ENCODE data around the gene NBEA. TPM values are rescaled to one million over a fixed set of nuclear protein-coding genes. Genes with fewer than 3 reads are reported as not detected.

Gene NBEA
- total RNA-seq, 1 experiment from 2014 or later: 4.1 TPM

- H3K79me2 ChIP-seq (ENCODE audit: insufficient read depth, low read length): no peaks in the 10 kb centered on the region
- H3K27me3 ChIP-seq (ENCODE audit: insufficient read depth, low read length): no peaks in the 10 kb centered on the region
- no peak overlapping the region for H3K4me3 ChIP-seq (replicated peaks in 1 of 2; ENCODE audit: low read depth in 1 of 2, low read length in 2 of 2)
- CTCF ChIA-PET: interaction anchor here (1.3 to 1.8 kb wide), 2 partner anchors 1228 to 1358 kb away, joined by 4 read pairs; no protein-coding TSS in a partner anchor
- H3K9me2 ChIP-seq (ENCODE audit: insufficient read depth): no peaks in the 10 kb centered on the region
- BruUV-seq (replicated peaks): no TSS peak
- H2AFZ ChIP-seq (ENCODE audit: low read depth, low read length, poor library complexity, severe bottlenecking): no peak overlapping the region
- H3K9ac ChIP-seq (ENCODE audit: low read length): no peak overlapping the region
- no peaks in the 10 kb centered on the region for H3K36me3 ChIP-seq (ENCODE audit: control insufficient read depth in 1 of 2, insufficient read depth in 2 of 2, low read length in 2 of 2)
- H3K9me3 ChIP-seq (ENCODE audit: control insufficient read depth in 1 of 2, insufficient read depth in 1 of 2, low read depth in 1 of 2, low read length in 2 of 2): no peaks in the 10 kb centered on the region
- no peak overlapping the region for H3K4me2 ChIP-seq (ENCODE audit: low read length)
- no peaks in the 10 kb centered on the region for H3K4me1 ChIP-seq (ENCODE audit: control insufficient read depth in 1 of 2, insufficient read depth in 2 of 2, low read length in 2 of 2)
- H4K20me1 ChIP-seq (ENCODE audit: insufficient read depth): no peaks in the 10 kb centered on the region
- DNase-seq (ENCODE audit: low read depth, low spot score) (no peak), ATAC-seq (no peak)
- POLR2A ChIA-PET: no interaction called here
- RAD21 ChIA-PET (ENCODE audit: low non-redundant PET in 1 of 2, low total read pairs in 2 of 2, uncharacterized antibody in 2 of 2, unreplicated experiment in 2 of 2): no interaction called here
- no peak overlapping the region for H3K27ac ChIP-seq (ENCODE audit: low read depth, low read length)
- intact Hi-C loops (cut with micrococcal nuclease): loop anchor here (5.0 to 10.0 kb wide), 3 partner anchors 324 to 1357 kb away; no protein-coding TSS in a partner anchor
- TF ChIP-seq MAX (IDR thresholded peaks at IDR 0.05) (no peak), SRF (IDR thresholded peaks at IDR 0.05; ENCODE audit: low read depth) (no peak), CTCF (IDR thresholded peaks at IDR 0.05 in 2 of 3, conservative IDR thresholded peaks at IDR 0.05 in 1 of 3; ENCODE audit: borderline replicate concordance in 1 of 3, insufficient read depth in 1 of 3, low read depth in 2 of 3, low read length in 2 of 3) (no peak), CEBPB (IDR thresholded peaks at IDR 0.05; ENCODE audit: low read depth) (no peak), POLR2A (IDR thresholded peaks at IDR 0.05; ENCODE audit: borderline replicate concordance, extremely low read depth, insufficient read depth, insufficient read length) (no peak), ZBTB33 (IDR thresholded peaks at IDR 0.05; ENCODE audit: extremely low read depth, insufficient replicate concordance, low read length) (no peak), EZH2phosphoT487 (IDR thresholded peaks at IDR 0.05; ENCODE audit: borderline replicate concordance) (no peak), CBX3 (IDR thresholded peaks at IDR 0.05; ENCODE audit: low read depth) (no peak), ATF3 (IDR thresholded peaks at IDR 0.05) (no peak), EGR1 (IDR thresholded peaks at IDR 0.05; ENCODE audit: low read depth) (no peak), FOSL1 (IDR thresholded peaks at IDR 0.05; ENCODE audit: low read depth) (no peak), POLR2AphosphoS5 (IDR thresholded peaks at IDR 0.05; ENCODE audit: low read depth, low read length) (no peak), EZH2 (IDR thresholded peaks at IDR 0.05) (no peak), JUND (IDR thresholded peaks at IDR 0.05) (no peak), ZFX (IDR thresholded peaks at IDR 0.05) (no peak), REST (IDR thresholded peaks at IDR 0.05; ENCODE audit: low read depth) (no peak)
These were observed 217.0 kb downstream of the NBEA start for GRCh38 chr13:35159041-35159440.
